RWPE2 (cell line): Measurements from ENCODE around the gene TH.

Experiments used
- ATAC-seq: fragments of 200-7000 bp; cut with Tn5 transposase; 3 replicates; pipeline ENCODE4 v1.9.1; 2021; ENCODE audit warnings: low read depth
- DNase-seq: peaks from one replicate; pipeline ENCODE4 v3.0.0-alpha.2; 2020; ENCODE audit warnings: low spot score
- H3K27ac ChIP-seq: fragments of 450-650 bp; 2 replicates; pipeline ENCODE4 v1.5.1; 2017; ENCODE audit warnings: mild to moderate bottlenecking; ENCODE audit not compliant: poor library complexity, severe bottlenecking
- H3K27me3 ChIP-seq: fragments of 250-450 bp; sonication (Bioruptor Pico); 2 replicates; pipeline ENCODE4 v1.5.1; 2021; ENCODE audit warnings: mild to moderate bottlenecking, moderate library complexity; ENCODE audit not compliant: insufficient read depth, poor library complexity, severe bottlenecking
- H3K36me3 ChIP-seq: fragments of 250-450 bp; sonication (Bioruptor Pico); 2 replicates; pipeline ENCODE4 v1.5.1; 2020; ENCODE audit warnings: low read depth, mild to moderate bottlenecking, moderate library complexity
- H3K4me1 ChIP-seq: fragments of 250-450 bp; sonication (Bioruptor Pico); 2 replicates; pipeline ENCODE4 v1.5.1; 2021; ENCODE audit warnings: mild to moderate bottlenecking, moderate library complexity; ENCODE audit not compliant: insufficient read depth, poor library complexity, severe bottlenecking
- H3K4me3 ChIP-seq: fragments of 250-450 bp; sonication (Bioruptor Pico); 2 replicates; pipeline ENCODE4 v1.5.1; 2021; ENCODE audit warnings: mild to moderate bottlenecking, moderate library complexity; ENCODE audit not compliant: severe bottlenecking
- H3K9me3 ChIP-seq: fragments of 250-450 bp; sonication (Bioruptor Pico); 2 replicates; pipeline ENCODE4 v1.5.1; 2021; ENCODE audit warnings: mild to moderate bottlenecking, moderate library complexity; ENCODE audit not compliant: severe bottlenecking
- TF ChIP-seq, protein P1 (sequence below): fragments of 450-650 bp; IDR thresholded peaks from one replicate; pipeline ENCODE4 v1.5.1; 2017; ENCODE audit warnings: mild to moderate bottlenecking, moderate library complexity; ENCODE audit not compliant: poor library complexity, severe bottlenecking

The TH gene

DNA sequence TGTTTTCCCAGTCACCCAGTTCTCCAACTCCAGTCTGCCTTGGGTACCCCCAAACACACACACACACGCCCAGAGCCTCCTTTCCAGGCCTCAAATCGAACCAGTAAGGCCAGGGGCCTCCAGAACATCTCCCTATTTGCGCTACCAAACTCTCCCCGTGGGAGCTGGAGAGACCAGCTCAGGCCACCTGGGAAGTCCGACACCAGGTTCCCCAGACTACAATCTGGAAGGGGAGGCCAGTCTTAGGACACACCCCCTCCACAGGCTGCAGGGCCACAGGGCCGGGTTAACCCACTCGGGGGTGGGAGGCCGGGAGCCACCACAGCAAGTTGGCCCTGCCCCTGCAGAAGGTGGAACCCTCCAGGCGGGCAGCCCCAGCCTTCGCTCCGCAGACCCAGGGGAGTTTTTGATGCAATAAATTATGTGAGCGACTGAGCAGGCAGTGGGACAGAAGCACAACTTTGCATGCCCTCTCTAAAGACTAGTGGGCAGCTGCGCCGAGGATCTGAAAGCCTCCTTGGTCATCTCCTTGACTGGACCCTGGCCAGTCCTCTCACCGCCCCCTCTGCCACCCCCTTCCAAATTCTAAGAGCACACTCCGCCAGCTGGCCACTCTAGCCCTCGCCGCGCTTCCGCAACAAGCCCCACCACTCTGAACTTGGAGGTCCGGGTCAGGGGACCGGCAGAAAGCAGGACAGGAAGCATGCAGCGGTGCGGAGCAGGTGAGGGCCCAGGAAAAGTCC is 35.2 kb downstream of the TH start:
- Histone ChIP-seq H3K36me3 (no peaks in the 10 kb centered on the region), H3K9me3 (no peaks in the 10 kb centered on the region), H3K27me3 (peaks cover 52% of the 10 kb centered on the region), H3K4me3 (no peak overlapping the region), H3K4me1 (no peaks in the 10 kb centered on the region), H3K27ac (no peak overlapping the region)
- TF ChIP-seq, protein P1, sequence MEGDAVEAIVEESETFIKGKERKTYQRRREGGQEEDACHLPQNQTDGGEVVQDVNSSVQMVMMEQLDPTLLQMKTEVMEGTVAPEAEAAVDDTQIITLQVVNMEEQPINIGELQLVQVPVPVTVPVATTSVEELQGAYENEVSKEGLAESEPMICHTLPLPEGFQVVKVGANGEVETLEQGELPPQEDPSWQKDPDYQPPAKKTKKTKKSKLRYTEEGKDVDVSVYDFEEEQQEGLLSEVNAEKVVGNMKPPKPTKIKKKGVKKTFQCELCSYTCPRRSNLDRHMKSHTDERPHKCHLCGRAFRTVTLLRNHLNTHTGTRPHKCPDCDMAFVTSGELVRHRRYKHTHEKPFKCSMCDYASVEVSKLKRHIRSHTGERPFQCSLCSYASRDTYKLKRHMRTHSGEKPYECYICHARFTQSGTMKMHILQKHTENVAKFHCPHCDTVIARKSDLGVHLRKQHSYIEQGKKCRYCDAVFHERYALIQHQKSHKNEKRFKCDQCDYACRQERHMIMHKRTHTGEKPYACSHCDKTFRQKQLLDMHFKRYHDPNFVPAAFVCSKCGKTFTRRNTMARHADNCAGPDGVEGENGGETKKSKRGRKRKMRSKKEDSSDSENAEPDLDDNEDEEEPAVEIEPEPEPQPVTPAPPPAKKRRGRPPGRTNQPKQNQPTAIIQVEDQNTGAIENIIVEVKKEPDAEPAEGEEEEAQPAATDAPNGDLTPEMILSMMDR, result no peak
- DNase-seq, result no peak
- no peak for ATAC-seq

DNA sequence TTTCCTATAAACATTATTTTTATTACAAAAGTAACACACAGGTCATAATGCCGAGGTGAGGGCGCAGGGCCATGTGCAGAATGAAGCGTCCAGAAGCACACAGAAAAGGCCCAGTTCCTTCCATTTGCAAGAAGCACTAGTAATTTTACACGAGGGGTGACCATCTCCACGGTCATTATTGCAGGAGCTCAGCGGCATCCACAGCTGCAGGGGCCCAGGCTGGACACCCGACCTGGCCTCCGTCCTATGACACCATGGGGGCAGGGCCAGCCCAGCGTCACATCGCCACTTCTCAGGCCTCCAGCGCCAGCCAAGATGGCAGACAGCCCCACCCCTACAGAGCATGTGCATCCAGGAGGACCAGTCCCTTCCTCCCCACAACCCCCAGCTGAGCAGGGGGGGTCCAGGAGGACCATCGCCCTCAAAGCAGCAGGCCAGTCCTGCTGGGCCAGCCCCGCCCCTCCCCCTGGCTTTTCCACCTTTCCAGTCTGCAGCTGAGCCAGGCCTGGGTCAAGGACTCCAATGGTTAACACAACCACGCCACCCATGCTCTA is 35.9 kb downstream of the TH start:
- no peaks in the 10 kb centered on the region for H3K36me3 ChIP-seq
- TF ChIP-seq, protein P1, result no peak
- H3K27me3 ChIP-seq, result peaks cover 45% of the 10 kb centered on the region
- no peak for DNase-seq
- H3K27ac ChIP-seq, result no peak overlapping the region
- no peaks in the 10 kb centered on the region for H3K4me1 ChIP-seq
- no peaks in the 10 kb centered on the region for H3K9me3 ChIP-seq
- no peak for ATAC-seq
- no peak overlapping the region for H3K4me3 ChIP-seq

DNA sequence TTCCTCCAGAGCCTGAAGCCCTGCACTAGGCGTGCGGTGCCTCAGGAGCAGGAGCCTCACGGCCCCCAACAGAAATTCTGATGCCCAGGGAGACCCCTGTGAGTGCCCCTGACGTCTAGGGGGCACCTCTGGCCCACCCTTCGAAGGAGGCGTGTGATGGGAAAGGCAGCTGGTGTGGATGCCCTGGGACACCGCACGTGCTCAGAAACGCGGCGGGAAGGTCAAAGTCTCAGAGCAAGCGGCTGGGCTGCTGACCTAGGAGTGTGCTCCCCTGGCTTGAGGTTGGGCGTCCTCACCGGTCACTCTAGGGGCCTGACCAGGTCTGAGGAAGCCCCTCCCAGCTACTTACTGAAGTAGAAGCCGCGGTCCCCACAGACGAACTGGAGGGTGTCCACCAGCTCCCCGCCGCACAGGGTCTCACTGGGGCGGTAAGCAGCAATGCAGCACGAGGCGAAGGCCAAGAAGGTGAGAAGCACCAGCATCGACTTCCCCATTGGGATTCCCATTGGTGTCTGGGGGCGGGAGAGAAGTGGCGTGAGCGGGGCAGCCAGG is 36.5 kb downstream of the TH start:
- DNase-seq (no peak), ATAC-seq (no peak)
- Histone ChIP-seq H3K36me3 (no peaks in the 10 kb centered on the region), H3K9me3 (no peaks in the 10 kb centered on the region), H3K4me1 (no peaks in the 10 kb centered on the region), H3K4me3 (no peak overlapping the region), H3K27me3 (peaks cover 39% of the 10 kb centered on the region), H3K27ac (no peak overlapping the region)
- TF ChIP-seq, protein P1, result no peak

DNA sequence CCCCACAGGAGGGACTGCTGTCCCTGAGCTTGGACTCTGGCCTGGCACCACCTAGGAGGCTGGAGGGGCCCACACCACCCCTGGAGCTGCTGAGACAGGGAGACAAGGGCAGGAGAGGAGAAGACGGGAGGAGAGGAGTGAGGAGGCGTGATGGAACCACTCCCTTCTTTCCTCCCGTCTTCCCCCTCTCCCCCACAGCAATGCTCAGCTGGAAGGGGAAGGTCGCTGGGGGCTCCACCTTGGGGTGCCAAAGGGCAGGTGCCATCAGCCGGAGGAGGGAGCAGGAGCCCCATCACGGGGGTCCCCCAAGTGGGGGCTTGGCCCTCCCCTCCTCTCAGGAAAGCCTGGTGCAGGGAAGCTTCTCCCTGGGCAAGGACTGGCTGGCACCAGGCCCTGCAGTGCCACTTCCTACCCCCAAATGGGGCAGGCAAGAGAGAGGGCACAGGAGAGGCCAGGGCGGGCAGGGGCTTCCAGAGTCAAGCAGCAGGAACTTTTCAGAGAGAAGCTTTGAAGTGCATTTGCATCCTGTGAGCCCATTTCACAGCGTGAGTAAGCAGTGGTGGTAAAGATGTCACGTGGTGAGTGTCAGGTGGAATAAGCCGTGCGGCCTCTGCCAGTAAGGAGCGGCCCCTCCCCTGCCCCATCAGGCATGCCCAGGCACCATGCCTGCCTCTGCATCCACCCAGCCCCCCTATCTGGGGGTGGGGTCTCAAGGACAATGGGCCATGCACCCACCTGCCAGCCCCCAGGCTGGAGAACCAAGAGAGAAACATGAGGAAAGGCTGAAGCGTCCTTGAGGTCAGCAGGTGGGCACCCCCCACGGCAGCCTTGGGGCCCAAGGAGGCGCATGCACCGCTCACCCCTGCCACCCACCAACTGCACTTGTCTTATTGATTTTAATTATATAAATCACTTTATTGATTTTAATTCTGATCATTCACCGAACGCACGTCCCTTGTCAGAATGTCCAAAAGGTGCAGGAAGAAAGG is 37.3 kb downstream of the TH start:
- ATAC-seq (no peak), DNase-seq (no peak)
- Histone ChIP-seq H3K27ac (no peak overlapping the region), H3K27me3 (peaks cover 32% of the 10 kb centered on the region), H3K36me3 (no peaks in the 10 kb centered on the region), H3K9me3 (no peaks in the 10 kb centered on the region), H3K4me3 (no peak overlapping the region), H3K4me1 (no peaks in the 10 kb centered on the region)
- TF ChIP-seq, protein P1, result no peak
